HG02588 (cell line): ENCODE data around the gene SLC51A.
"Not testable (repeated sequence)": the region's sequence is repeated elsewhere in the genome, so short reads cannot be mapped to it uniquely, and the experiment has no call there.

Experiments
- ATAC-seq: cut with Tn5 transposase; IDR thresholded peaks from one replicate; pipeline ENCODE4 v1.9.1; 2021; ENCODE audit warnings: mild to moderate bottlenecking, moderate library complexity; ENCODE audit not compliant: unreplicated experiment

The SLC51A gene

GRCh38 chr3:196216089-196216564 lies at the start of gene SLC51A:
Gene SLC51A (plus strand): TSS chr3:196216534. CDS start chr3:196216713, 179 bp downstream.
- ATAC-seq: no peak

GRCh38 chr3:196166741-196167140 lies 49.6 kb upstream of the SLC51A start:
- no peak for ATAC-seq

- no peak for ATAC-seq
Measured at GRCh38 chr3:196168808-196169391, 47.4 kb upstream of the SLC51A start.

- no peak for ATAC-seq
Measured at GRCh38 chr3:196169836-196170240, 46.5 kb upstream of the SLC51A start.

- ATAC-seq: not testable (repeated sequence)
Measured at GRCh38 chr3:196170296-196170695, 46.0 kb upstream of the SLC51A start.

- no peak for ATAC-seq
Measured at GRCh38 chr3:196174652-196175051, 41.7 kb upstream of the SLC51A start.

GRCh38 chr3:196175116-196175625 lies 41.2 kb upstream of the SLC51A start:
- ATAC-seq: no peak

GRCh38 chr3:196175722-196176121 lies 40.6 kb upstream of the SLC51A start:
- no peak for ATAC-seq

- no peak for ATAC-seq
Measured at GRCh38 chr3:196177567-196177966, 38.8 kb upstream of the SLC51A start.

- no peak for ATAC-seq
Measured at GRCh38 chr3:196177967-196178366, 38.4 kb upstream of the SLC51A start.

- no peak for ATAC-seq
Measured at GRCh38 chr3:196178993-196179379, 37.3 kb upstream of the SLC51A start.

GRCh38 chr3:196179380-196180308 lies 36.7 kb upstream of the SLC51A start:
- ATAC-seq: peak; percentile 68

GRCh38 chr3:196180346-196180745 lies 36.0 kb upstream of the SLC51A start:
- ATAC-seq: no peak

- ATAC-seq: no peak
Measured at GRCh38 chr3:196181127-196181546, 35.2 kb upstream of the SLC51A start.

- ATAC-seq: not testable (repeated sequence)
Measured at GRCh38 chr3:196184169-196184432, 32.2 kb upstream of the SLC51A start.

- no peak for ATAC-seq
Measured at GRCh38 chr3:196184881-196185280, 31.5 kb upstream of the SLC51A start.

GRCh38 chr3:196186651-196187573 lies 29.4 kb upstream of the SLC51A start:
- ATAC-seq: no peak

GRCh38 chr3:196189566-196190347 lies 26.6 kb upstream of the SLC51A start:
- no peak for ATAC-seq

GRCh38 chr3:196192036-196192523 lies 24.3 kb upstream of the SLC51A start:
- peak; percentile 44 for ATAC-seq

- ATAC-seq: no peak
Measured at GRCh38 chr3:196192524-196193051, 23.7 kb upstream of the SLC51A start.
